NCI-H1694 treated with DMSO at 0.1 percent for 48 hours (cell line): ENCODE measurements around the gene TTYH3.
A peak's percentile ranks its signal among the peaks of the same experiment; 100 is the strongest.
"Not testable (repeated sequence)": the region's sequence is repeated elsewhere in the genome, so short reads cannot be mapped to it uniquely, and the experiment has no call there.

Experiments used
- DNase-seq: peaks from one replicate; lab custom pipeline; 2025; lab: John Stamatoyannopoulos, UW

The TTYH3 gene

DNA sequence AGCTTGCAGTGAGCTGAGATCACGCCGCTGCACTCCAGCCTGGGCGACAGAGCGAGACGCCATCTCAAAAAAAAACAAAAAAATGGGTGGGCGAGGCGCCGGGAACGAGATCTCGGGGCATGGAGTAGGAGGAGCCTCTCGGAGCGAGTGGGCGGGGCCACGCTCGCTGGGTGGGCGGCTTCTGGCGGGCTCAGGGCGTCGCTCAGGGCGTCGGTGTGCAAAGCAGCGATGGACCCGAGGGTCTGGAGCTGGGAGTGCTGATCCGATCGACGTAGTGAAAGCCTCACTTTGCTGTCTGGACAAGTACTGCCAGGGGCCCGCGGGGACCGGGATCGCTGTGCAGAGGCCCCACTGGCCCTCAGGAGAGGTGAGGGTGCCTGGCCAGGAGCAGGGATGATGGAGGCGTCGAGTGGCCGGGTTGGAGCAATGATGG is 33.6 kb downstream of the TTYH3 start:
- no peak for DNase-seq

DNA sequence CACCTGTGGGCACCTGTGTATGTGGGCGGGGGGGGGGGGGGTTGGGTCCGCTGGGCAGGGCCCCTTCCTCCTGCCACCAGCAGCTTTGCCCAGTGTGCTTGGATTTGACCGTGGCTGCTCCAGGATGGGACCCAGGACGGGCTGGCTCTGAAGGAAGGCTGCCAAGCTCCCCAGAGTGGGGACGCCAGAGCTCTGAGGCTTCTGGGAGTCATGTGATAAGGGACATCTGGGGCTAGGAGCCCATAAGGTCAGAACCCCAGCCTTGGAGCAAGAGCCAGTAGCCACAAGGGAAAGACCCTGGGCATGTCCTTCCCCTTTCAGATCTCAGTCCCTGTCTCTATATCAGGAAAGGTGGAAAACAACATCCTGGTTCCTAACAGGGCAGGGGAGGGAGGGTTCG is 34.4 kb downstream of the TTYH3 start:
- DNase-seq = no peak

DNA sequence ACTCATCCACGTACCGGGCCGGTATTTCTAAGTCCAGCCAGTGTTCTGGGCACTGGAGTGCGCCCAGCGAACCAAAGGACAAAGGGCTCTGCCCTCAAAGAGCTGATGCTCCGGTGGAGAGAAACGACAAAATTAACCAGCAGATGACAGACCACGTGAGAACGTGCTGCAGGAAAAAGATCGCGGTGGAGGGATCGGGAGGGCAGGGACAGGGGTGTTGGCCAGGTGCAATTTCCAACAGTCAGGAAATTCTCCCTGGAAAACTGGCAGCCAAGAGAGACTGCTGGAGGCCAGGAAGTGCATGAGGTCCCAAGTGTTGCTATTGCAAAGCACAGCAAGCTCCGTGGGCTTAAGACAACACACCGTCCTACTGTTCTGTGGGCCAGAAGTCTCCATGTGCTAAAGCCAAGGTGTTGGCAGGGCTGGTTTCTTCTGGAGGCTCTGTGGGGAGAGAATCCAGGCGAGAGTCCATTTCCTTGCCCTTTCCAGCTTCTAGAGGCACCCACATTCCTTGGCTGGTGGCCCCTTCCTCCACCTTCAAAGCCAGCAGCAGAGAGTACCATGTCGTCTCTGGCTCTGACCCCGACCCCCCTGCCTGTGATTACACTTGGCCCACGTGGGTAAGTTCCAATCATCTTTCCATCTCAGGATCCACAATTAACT is 34.9 kb downstream of the TTYH3 start:
- no peak for DNase-seq

DNA sequence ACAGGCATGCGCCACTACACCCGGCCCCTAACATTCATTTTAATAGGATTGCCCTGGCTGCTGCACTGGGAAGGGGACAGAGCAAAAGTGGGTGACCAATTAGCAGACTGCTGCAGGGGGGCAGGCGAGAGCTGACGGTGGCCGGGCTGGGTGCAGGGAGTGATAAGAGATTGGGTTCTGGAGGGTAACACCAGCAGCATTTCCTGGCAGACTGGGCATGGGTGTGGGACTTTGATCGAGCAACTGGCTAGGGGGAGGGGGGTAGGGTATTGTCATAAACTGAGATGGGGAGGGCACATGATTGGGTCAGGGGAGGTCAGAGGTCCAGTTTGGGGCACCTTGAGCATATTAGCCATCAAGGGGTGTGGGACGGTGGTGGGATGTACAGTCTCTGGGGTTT is 36.1 kb downstream of the TTYH3 start:
- no peak for DNase-seq

DNA sequence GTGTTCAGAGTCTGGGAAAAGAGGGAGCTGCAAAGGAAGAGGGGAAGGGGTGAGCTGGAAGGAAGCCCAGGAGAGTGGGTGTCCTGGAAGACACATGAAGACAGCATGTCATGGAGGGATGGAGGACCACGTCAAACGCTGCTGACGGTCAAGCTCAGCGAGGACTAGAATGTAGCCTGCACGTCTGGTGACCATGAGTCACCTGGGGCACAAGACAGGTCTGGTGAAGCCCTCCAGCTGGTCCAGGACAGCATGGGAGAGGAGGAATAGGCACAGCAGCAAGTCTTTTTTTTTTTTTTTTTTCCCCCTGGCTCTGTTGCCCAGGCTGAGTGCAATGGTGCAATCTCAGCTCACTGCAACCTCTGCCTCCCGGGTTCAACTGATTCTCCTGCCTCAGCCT is 36.6 kb downstream of the TTYH3 start:
- no peak for DNase-seq

DNA sequence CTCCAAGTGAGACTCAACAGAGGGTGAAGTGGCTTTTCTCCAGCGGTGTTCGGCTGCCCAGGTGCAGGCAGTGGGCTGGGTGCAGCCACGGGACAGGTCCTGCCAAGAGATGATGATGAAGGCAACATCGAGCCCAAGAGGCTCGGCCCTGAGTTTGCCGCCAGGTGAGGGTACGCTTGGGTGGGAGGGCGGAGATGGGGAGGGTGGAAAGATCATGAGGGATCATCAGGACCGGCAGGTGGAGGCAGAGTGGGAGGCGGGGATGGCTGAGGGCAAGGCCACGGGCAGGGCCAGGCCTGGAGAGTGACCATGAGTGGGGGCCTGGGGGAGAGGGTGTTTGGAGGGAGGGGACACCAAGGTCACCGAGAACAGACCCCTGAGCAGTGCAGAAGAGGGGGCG is 38.4 kb downstream of the TTYH3 start:
- no peak for DNase-seq

DNA sequence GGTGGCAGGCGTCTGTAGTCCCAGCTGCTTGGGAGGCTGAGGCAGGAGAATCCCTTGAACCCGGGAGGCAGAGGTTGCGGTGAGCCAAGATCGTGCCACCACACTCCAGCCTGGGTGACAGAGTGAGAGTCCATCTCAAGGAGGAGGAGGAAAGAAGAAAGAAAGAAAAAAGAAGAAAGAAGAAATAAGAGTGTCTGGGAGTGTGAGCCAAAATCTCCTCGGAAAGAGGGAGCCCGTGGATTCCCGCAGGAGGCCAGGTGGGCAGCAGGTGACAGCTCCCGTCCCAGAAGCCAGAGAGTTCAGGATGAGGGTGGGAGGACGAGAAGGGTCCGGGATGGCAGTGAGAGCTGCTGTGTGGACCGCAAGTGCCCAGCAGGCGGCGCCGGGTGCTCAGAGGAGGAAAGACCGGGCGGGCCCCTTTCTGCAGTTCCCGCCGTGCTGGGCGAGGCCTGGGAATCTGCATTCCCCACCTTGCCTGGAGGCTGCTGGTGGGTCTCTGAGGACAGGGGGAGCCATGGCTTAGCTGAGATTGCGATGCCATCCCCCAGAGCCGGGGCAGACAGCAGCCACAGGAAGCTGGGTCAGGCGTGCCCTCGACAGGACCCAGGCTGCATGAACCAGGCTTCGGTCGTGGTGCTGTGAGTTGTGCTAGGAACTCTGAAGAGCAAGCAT is 39.1 kb downstream of the TTYH3 start:
- DNase-seq = peak; percentile 49

DNA sequence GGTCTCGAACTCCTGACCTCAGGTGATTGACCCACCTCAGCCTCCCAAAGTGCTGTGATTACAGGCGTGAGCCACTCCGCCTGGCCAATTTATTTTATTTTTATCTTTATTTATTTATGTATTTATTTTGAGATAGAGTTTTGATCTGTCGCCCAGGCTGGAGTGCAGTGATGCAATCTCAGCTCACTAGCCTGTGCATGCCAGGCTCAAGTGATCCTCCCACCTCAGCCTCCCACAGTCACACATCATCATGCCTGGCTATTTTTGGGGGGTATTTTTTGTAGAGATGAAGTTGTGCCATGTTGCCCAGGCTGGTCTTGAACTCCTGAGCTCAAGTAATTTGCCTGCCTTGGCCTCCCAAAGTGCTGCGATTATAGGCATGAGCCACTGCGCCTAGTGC is 41.4 kb downstream of the TTYH3 start:
- not testable (repeated sequence) for DNase-seq

DNA sequence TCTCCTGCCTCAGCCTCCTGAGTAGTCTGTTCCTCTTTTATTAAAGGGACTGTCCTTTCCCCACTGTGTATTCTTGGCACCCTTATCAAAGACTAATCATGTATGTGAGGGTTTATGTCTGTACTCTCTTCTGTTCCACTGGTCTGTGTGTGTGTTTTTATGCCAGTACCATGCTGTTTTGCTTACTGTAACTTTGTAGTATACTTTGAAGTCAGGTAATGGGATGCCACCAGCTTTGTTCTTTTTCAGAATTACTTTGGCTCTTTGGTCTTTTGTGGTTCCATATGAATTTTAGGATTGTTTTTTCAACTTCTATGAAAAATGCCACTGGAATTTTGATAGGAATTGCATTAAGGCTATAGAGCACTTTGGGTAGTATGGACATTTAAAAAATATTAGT is 42.1 kb downstream of the TTYH3 start:
- DNase-seq = no peak

DNA sequence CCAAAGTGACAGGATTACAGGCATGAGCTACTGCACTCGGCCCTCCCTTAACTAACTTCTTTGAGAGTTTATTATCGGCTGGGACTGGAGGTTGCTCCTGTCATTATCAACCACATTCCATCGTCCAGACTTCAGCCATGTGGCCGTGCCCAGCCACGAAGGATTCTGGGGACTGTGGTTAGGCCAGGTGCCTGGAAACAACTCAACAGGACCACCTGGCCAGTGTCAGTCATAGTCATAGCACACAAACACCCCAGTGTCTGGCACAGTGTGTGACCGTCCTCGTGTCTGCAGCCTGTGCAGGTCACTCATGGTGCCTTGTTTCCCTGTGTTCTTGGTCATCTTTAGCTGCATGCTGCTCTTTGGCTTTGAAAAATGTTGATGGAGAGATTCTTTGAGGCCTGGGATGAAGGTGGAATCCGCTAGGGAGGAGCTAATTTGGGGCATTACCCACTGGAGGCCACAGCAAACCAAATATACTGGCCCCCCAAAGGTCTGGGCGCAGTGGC is 43.5 kb downstream of the TTYH3 start:
- no peak for DNase-seq

DNA sequence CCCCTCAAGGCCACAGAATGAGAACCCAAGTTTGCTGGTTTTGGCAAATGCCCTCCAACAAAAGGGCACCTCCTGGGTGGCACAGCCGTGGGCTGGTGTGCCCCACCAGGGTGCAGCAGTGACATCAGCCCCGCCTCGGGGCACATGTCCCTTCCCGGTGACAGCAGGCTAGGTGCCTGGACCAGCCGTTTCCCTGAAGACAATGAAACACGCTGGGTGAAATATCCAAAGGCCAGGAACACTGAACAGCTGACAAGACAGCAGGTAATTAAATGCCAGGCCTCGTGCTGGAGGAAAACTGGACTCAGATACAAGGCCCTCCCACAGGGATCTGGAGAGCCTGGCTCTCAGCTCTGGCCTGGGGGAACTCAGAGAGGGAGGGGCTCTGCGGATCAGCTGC is 44.8 kb downstream of the TTYH3 start:
- not testable (repeated sequence) for DNase-seq

DNA sequence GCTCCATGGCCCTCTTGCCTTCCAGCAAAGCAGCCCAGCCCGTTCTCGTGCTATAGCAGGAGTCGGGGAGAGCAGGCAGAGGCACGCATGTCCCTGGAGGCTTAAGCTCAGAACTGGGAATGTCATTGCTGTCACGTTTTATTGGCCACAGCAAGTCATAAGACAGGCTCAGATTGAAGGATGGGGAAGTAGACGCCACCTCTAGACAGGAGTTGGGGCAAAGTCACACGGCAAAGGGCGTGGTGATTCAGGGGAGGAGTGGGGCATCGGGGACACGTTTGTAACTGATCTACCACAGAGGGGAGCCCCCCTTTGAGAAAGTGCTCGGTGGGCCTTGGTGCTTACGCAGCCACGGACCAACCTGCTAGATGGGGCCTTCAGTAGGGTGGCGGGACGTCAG is 46.7 kb downstream of the TTYH3 start:
- not testable (repeated sequence) for DNase-seq

DNA sequence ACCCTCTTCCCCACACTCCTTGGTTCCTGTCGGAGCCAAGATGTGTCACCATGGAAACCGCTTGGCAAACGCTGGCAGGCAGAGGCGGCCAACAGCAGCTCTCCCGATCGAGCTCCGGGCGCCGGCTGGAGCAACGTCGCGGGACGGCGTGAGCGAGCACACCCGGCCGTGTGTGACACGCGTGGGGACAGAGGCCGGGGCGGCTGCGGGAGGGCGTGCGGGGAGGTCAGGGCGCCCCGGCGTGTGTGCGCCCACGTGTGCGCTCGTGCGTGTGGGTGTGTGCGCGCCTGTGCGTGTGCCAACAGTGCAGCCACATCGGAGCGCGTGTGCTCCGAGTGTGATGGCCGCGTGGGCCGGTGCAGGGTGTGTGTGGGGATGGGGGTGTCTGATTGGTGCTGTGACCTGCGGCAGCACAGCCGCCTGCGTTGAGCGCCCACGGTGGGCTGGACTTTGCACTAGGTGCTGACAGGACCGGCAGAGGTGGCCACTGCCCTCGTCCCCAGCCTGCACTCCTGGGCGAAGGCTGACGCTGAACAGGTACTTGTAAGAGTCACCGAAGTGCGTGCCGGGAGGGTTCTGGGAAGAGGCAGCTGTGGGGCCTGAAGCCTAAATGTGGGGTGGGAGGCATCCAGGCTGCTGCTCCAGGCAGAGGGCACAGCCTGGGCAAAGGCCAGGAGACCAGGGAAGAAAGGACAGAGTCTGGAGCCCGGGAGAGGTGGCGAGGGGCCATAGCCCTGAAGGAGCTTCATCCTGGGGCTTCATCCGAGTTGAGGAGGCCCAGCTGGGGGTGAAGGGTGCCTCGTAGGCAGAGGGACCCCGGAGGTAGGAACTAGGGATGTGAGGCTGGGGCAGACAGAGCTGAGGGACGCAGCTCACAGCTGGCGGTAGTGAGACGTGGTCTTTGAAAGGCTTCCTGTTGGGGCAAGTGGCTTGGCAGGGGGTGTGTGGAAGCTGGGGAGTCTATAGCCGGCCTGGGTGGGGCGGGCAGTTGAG is 47.6 kb downstream of the TTYH3 start:
- DNase-seq = not testable (repeated sequence)

DNA sequence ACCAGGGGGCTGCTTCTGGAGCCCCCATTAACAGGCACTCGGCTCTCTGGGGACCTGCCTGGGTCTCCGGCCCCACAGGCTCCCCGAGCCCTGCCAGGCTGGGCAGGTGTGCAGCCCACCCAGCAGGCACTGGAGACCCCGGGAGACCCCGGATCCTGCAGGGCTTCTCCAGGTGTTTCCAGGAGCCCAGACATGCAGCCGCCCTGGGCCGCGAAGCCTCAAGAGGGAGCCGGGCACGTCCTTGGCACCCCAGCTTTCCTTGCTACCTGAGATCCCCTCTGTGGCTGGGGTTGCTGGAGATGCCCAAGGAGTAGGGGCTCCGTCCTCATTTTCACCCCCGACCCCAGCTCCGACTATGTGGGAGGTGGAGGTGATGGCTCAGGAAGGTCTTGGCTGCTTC is 48.5 kb downstream of the TTYH3 start:
- no peak for DNase-seq

DNA sequence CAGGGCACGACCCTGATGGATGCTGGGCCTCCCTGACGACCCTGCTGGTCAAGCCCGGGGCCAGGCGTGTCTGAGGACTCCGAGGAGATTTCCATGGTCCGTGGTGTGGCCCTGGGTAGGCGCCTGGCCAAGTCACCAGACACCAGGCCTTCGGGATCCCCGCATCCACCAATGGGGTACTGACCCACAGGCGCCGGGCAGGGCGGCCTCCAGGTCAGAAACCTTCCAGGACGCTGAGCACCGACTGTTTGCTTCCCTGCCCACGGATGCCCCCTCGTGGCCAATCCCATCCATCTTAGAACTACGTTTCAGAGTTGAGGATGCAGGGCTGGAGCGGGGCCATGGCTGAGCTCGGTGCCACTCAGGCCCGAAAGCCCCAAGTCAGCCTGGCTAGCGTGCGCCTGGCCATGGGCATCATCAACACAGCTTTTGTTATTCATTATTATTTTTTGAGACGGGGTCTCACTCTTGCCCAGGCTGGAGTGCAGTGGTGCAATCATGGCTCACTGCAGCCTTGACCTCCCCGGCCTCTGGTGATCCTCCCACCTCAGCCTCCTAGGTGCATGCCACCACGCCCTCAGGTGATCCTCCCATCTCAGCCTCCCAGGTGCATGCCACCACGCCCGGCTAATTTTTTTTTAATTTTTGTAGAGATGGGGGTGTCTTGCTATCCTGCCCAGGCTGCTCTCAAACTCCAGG is 49.2 kb downstream of the TTYH3 start:
- peak; percentile 44 for DNase-seq

DNA sequence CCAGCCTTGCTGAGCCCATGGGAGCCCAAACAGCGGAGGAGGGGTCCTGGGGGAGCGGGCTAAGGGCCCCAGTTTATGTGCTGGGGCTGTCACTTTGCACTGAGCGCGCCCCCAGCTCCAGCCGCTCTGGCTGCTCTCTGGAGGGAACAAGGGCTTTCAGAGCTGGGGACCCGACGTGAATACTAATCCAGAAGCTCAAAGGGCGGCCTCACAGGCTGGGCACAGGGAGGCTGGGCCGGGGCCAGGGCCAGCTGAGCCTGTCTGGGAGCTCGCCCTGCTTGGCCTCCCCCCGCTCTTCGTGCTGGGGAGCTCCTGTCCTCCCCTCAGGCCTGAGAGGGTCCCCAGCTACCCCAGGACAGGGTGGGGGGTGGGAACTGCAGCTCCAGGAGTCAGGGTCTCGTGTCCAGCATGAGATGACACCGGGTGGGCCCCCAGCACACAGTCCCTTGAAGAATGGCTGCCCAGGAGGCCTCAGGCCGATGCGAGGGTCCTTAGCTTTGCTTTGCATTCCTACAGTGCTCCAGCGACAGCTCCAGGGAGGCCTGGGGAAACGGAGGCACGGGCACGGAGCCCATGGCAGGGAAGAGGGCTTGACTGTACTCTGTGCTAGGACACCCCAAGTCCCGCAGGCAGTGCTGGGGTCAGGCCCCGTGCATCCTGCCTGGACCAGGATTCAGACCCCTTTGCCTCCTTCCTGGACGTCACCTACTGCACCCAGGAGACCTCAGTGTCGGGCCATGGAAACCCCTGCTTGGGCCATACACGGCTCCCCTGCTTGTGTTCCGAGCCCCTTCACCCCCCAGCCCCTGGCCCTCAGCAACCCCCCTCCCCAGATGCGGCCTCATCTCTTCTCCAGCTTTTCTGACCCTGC is 50.4 kb downstream of the TTYH3 start:
- DNase-seq = no peak

DNA sequence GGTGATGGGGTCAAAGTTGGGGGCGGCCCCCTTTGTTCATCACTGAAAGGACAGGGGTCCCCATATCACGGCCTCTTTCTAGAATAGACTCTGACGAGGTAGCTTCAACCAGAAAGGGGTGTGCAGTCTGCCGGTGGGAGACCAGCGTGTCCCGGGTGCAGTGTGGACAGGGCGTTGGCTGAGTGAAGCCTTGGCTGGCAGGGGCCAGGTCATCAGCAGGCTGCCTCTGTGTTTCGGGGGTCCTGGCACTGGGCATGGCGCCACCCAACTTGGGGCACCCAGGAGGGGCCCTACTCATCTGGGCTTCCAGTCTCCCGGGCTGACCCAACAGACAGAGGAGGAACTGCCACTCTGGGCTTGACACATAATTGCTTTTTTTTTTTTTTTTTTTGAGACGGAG is 52.7 kb downstream of the TTYH3 start:
- DNase-seq = no peak

DNA sequence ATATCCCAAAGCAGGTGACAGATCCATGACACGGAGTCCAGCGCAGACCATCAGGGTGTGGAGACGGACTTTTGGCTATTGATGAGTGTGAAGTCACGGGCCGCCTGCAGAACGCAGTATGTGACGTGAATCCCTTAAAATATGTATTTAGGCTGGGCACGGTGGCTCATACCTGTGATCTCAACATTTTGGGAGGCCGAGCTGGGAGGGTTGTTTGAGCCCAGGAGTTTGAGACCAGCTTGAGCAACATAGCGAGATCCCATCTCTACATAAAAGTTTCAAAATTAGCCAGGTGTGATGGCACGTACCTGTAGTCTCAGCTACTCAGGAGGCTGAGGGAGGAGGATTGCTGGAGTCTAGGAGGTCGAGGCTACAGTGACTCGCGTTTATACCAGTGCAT is 54.3 kb downstream of the TTYH3 start:
- no peak for DNase-seq

DNA sequence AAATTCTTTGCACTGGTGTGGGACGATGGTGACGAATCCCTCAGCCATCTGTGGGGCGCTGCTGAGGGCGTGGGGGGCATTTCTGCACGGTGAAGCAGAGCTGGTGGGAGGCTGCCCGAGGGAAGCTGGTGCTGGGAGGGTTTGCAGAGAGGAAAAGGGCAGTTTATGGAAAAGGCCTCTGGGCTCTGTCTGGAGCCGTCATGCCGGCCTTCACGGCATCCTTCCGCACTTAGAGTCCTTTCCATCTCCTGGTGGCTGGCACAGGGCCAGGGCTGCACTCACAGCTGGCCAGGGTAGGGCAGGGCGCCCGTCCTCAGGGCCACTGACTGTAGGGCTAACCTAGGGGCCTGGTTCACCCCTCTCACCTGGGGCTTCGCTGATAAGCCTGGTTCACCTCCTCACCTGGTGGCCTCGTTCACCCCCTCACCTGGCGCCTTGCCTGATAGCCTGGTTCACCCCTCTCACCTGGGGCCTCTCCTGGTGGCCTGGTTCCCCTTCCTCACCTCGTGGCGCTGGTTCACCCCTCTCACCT is 55.6 kb downstream of the TTYH3 start:
- no peak for DNase-seq

DNA sequence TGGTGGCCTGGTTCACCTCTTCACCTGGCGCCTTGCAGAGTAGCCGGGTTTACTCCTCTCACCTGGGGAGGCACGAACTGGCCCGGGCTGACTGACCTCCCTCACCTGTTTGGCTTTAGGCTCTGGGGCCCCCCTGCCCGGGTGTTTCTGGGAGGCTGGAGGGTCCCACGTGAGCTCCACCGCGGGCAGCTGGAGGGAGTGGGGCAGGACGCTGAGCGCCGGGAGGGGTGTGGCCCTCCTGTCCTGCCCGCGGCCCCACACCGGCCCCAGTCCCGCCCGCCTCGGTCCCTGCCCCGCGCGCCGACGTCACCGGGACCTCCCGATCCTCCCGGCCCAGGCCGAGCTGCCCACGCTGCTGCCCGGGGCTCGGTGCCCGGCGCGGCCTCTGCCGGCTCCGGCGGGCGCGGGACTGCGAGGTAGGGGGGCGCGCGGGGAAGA is 56.1 kb downstream of the TTYH3 start, which contains the start of gene AMZ1:
Gene AMZ1 (plus strand): TSS at position 322 of the 438 bp plus-strand sequence. CDS start 12,250 bp downstream, outside the sequence.
- DNase-seq = no peak
